ENCODE results near the gene FAM120B.

The FAM120B gene

DNA sequence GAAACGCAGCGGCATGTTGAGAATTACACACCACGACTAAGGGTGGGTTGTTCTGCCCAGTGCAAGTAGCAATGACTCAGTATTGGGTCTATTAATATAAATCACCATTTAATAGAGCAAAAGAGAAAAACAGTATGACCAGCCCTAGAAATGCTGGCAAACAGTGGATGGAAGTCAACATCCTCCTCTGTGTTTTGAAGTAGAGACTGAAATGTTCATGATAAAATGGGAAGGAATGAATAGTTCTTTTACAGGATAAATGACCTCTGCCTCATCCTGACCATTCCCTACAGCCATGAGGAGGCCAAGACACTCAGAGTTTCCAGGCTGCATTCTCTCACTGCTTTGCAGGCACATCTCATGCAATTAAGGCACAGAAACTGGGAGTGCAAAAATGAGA lies 134.8 kb downstream of the FAM120B start:
- no peak overlapping the region for H2AFZ ChIP-seq (ENCODE audit: low read depth, low read length)
- no peak overlapping the region for H3K27ac ChIP-seq (ENCODE audit: low read length)
- no peaks in the 10 kb centered on the region for H3K27me3 ChIP-seq (ENCODE audit: low read depth, low read length)
- no peaks in the 10 kb centered on the region for H3K9me3 ChIP-seq (ENCODE audit: insufficient read depth, low read length)
- no peaks in the 10 kb centered on the region for H3K36me3 ChIP-seq (replicated peaks; ENCODE audit: low read depth, low read length)
- no peaks in the 10 kb centered on the region for H3K79me2 ChIP-seq (ENCODE audit: low read length)
- H3K4me2 ChIP-seq (ENCODE audit: low read length): no peak overlapping the region
- H3K4me3 ChIP-seq (ENCODE audit: low read length): no peak overlapping the region
- TF ChIP-seq CTCF (IDR thresholded peaks at IDR 0.05; ENCODE audit: low read depth, low read length) (no peak), EZH2phosphoT487 (IDR thresholded peaks at IDR 0.05; ENCODE audit: low read depth) (no peak)
- no peaks in the 10 kb centered on the region for H4K20me1 ChIP-seq (ENCODE audit: insufficient read depth, low read length)
- H3K4me1 ChIP-seq (ENCODE audit: low read length): no peaks in the 10 kb centered on the region
- no peak overlapping the region for H3K9ac ChIP-seq (ENCODE audit: low read length)

DNA sequence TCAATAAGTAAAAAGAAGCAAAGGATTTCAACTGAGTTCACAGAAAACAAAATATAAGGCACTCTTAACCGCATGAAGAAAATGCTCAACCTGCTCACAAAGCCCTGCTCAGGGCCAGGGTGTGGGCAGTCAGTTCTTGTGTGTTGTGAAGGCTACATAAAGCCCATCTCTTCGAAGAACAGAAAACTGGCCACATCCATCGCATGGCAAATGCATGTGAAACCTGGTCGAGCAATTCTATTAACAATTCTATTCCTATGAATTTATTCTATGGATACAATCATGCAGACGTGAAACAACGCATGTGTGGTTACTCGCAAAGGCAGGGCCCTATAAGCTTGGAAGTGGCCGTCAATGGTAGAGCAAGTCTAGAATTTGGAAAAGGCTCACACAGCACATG lies 136.0 kb downstream of the FAM120B start:
- TF ChIP-seq EZH2phosphoT487 (IDR thresholded peaks at IDR 0.05; ENCODE audit: low read depth) (no peak), CTCF (IDR thresholded peaks at IDR 0.05; ENCODE audit: low read depth, low read length) (no peak)
- no peaks in the 10 kb centered on the region for H4K20me1 ChIP-seq (ENCODE audit: insufficient read depth, low read length)
- H3K27ac ChIP-seq (ENCODE audit: low read length): no peak overlapping the region

DNA sequence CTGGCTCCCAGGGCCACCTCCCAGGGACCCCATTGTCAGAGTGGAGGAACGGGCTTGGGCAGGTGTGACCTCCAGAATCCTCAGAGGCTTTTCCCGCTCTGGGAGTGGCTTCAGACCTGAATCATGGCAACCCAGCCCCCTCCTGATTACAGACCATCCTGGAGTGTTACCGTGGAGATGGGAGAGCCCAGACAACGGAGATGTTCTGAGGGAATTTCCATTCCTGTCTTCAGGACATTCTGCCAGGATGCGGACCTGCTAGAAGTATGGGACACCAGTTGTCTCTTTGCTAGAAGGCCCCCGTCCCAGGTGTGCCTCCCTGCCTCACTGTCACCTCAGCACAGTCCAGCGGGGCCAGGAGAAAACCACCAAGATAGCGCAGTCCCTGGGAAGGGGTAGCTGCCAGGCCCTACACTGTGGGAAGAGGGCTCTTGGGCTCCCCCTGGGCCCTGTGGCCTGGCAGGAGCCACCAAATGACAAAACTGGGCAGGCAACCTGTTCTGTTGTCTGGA lies 136.6 kb downstream of the FAM120B start:
- no peak overlapping the region for H3K4me3 ChIP-seq (ENCODE audit: low read length)
- no peak overlapping the region for H3K9ac ChIP-seq (ENCODE audit: low read length)
- H2AFZ ChIP-seq (ENCODE audit: low read depth, low read length): no peak overlapping the region
- no peaks in the 10 kb centered on the region for H3K9me3 ChIP-seq (ENCODE audit: insufficient read depth, low read length)
- no peaks in the 10 kb centered on the region for H3K79me2 ChIP-seq (ENCODE audit: low read length)
- no peak overlapping the region for H3K4me2 ChIP-seq (ENCODE audit: low read length)
- H3K4me1 ChIP-seq (ENCODE audit: low read length): no peaks in the 10 kb centered on the region
- no peaks in the 10 kb centered on the region for H3K36me3 ChIP-seq (replicated peaks; ENCODE audit: low read depth, low read length)
- TF ChIP-seq CTCF (IDR thresholded peaks at IDR 0.05; ENCODE audit: low read depth, low read length) (no peak), EZH2phosphoT487 (IDR thresholded peaks at IDR 0.05; ENCODE audit: low read depth) (no peak)
- no peaks in the 10 kb centered on the region for H4K20me1 ChIP-seq (ENCODE audit: insufficient read depth, low read length)
- H3K27me3 ChIP-seq (ENCODE audit: low read depth, low read length): no peaks in the 10 kb centered on the region
- no peak overlapping the region for H3K27ac ChIP-seq (ENCODE audit: low read length)

More for the DNA sequence above, 136.0 kb downstream of the FAM120B start:
- Histone ChIP-seq H2AFZ (ENCODE audit: low read depth, low read length) (no peak overlapping the region), H3K4me1 (ENCODE audit: low read length) (no peaks in the 10 kb centered on the region), H3K4me3 (ENCODE audit: low read length) (no peak overlapping the region), H3K27me3 (ENCODE audit: low read depth, low read length) (no peaks in the 10 kb centered on the region), H3K9me3 (ENCODE audit: insufficient read depth, low read length) (no peaks in the 10 kb centered on the region), H3K79me2 (ENCODE audit: low read length) (no peaks in the 10 kb centered on the region), H3K36me3 (replicated peaks; ENCODE audit: low read depth, low read length) (no peaks in the 10 kb centered on the region), H3K9ac (ENCODE audit: low read length) (no peak overlapping the region), H3K4me2 (ENCODE audit: low read length) (no peak overlapping the region)

- no peak overlapping the region for H2AFZ ChIP-seq (ENCODE audit: low read depth, low read length)
- no peak overlapping the region for H3K9ac ChIP-seq (ENCODE audit: low read length)
- no peak for TF ChIP-seq CTCF (IDR thresholded peaks at IDR 0.05; ENCODE audit: low read depth, low read length)
- no peak for TF ChIP-seq EZH2phosphoT487 (IDR thresholded peaks at IDR 0.05; ENCODE audit: low read depth)
- H3K27ac ChIP-seq (ENCODE audit: low read length): no peak overlapping the region
- no peaks in the 10 kb centered on the region for H3K79me2 ChIP-seq (ENCODE audit: low read length)
- H3K27me3 ChIP-seq (ENCODE audit: low read depth, low read length): no peaks in the 10 kb centered on the region
- H3K9me3 ChIP-seq (ENCODE audit: insufficient read depth, low read length): no peaks in the 10 kb centered on the region
- no peaks in the 10 kb centered on the region for H3K36me3 ChIP-seq (replicated peaks; ENCODE audit: low read depth, low read length)
- H3K4me1 ChIP-seq (ENCODE audit: low read length): no peaks in the 10 kb centered on the region
- H3K4me2 ChIP-seq (ENCODE audit: low read length): no peak overlapping the region
- no peak overlapping the region for H3K4me3 ChIP-seq (ENCODE audit: low read length)
- no peaks in the 10 kb centered on the region for H4K20me1 ChIP-seq (ENCODE audit: insufficient read depth, low read length)
Observed at GRCh38 chr6:170444056-170444591, 137.6 kb downstream of the FAM120B start.
